ENCODE results near the gene FOXN1.

GRCh38 chr17:28491286-28491685, 14.9 kb upstream of the FOXN1 start:
- TF ChIP-seq EZH2 (IDR thresholded peaks at IDR 0.05) (no peak), POLR2AphosphoS5 (IDR thresholded peaks at IDR 0.05; ENCODE audit: borderline replicate concordance, low read depth, low read length) (no peak)

All from SK-N-MC (cell line).